Neuron (in vitro differentiated cells): ENCODE results near the gene LMOD3.

Source experiments
- H2AFZ ChIP-seq: one replicate; pipeline ENCODE4 v1.6.1; 2013; ENCODE audit warnings: low read depth, mild to moderate bottlenecking, inconsistent platforms, low read length, moderate library complexity
- H3K27me3 ChIP-seq: one replicate; pipeline ENCODE4 v1.6.1; 2013; ENCODE audit warnings: low read length; ENCODE audit not compliant: insufficient read depth
- H3K36me3 ChIP-seq: one replicate; pipeline ENCODE4 v1.6.1; 2013; ENCODE audit warnings: low read length; ENCODE audit not compliant: insufficient read depth
- H3K4me1 ChIP-seq: one replicate; pipeline ENCODE4 v1.6.1; 2013; ENCODE audit warnings: low read length; ENCODE audit not compliant: insufficient read depth
- H3K4me3 ChIP-seq: 2 replicates; pipeline ENCODE4 v1.5.1; 2013; ENCODE audit warnings: mild to moderate bottlenecking, low read length, moderate library complexity
- H3K9me3 ChIP-seq: one replicate; pipeline ENCODE4 v1.6.1; 2013; ENCODE audit warnings: low read length

LMOD3 gene

DNA sequence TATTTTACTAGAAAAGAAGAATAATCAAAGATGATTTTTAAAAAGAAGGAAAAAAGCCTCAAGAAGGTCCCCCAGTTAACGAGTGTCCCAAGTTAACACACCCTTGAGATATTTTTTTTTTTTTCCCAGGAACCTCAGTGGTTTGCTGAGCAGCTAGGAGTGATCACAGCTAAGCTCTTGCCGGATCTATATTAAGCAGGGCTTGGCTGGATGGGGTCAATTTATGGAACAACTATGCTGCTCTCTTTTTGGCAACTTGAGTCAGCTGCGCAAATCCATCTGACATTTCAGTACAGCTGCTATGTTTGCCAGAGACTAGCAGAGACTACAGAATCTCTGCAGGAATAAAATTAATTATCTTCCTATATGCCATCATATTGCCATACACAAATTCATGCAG lies at the start of gene LMOD3:
TSS of gene LMOD3 (minus strand) at position 193 of the 400 bp plus-strand sequence. CDS start 209 bp downstream, outside the sequence.
- Histone ChIP-seq H2AFZ (peak within 1 kb of the TSS; percentile 18), H3K4me3 (no peak within 1 kb of the TSS), H3K27me3 (no peaks in the 10 kb centered on the region), H3K4me1 (peaks cover 6% of the 10 kb centered on the region), H3K36me3 (no peaks in the 10 kb centered on the region), H3K9me3 (no peaks in the 10 kb centered on the region)

DNA sequence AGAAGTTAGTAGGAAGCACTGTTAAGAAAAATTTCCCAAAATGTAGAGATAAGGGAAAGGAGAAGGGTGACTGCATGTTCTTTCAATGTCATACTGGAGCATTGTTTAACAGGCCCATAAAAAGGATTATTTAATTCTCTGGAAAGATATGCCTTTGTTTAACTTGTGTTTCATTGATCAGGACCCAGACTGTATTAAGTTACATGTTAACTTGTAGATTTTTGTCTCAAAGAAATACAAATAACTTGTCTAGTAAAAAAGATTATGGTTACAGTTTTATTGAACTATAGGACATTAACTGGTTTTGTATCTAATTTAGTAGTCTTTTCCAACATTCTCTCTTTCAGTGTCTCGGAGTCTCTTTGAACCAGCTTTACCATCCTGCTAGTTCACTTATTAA lies 49.7 kb upstream of the LMOD3 start:
- peaks cover 24% of the 10 kb centered on the region for H3K36me3 ChIP-seq
- H2AFZ ChIP-seq: no peak overlapping the region
- no peaks in the 10 kb centered on the region for H3K9me3 ChIP-seq
- no peaks in the 10 kb centered on the region for H3K4me1 ChIP-seq
- no peak overlapping the region for H3K4me3 ChIP-seq
- H3K27me3 ChIP-seq: no peaks in the 10 kb centered on the region

DNA sequence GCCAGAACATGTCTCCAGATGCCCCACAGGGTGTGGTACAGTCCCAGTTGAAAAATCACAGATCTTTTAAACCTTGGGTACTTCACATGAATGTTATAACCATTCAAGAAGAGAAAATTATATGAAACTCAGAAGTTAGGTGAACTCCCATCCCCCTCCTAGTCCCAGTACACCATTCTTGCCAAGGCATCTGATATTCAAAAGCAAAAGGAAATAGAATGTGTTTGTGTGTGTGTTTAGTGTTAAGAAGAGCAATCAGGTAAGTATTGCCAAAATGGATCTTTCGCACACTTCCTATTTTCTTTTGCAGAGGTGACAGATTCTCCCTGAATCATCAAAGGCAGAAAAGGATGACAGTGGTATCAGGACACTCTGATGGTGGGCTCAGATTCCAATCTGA lies 44.1 kb upstream of the LMOD3 start:
- Histone ChIP-seq H3K27me3 (no peaks in the 10 kb centered on the region), H2AFZ (no peak overlapping the region), H3K9me3 (no peaks in the 10 kb centered on the region), H3K4me3 (no peak overlapping the region), H3K36me3 (peaks cover 10% of the 10 kb centered on the region), H3K4me1 (no peaks in the 10 kb centered on the region)

DNA sequence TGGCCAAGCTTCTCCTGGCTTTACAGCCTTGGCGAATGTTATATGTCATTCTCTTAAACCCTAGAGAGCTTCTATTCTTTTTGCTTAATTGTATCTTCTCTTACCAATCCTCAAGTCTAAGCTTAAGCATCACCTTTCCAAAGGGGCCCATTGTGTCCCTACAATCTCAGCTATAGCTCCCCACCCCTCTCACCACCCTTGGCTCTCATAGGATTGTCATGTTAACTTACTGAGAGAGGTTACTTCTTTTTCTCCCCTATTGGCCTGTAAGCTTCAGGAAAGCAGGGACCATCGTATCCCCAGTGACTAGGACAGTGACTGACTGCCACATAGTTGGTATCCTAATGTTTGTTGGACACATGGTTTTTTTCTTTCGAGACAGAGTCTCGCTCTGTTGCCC lies 43.3 kb upstream of the LMOD3 start:
- no peaks in the 10 kb centered on the region for H3K27me3 ChIP-seq
- no peak overlapping the region for H3K4me3 ChIP-seq
- no peaks in the 10 kb centered on the region for H3K4me1 ChIP-seq
- peaks cover 6% of the 10 kb centered on the region for H3K36me3 ChIP-seq
- H3K9me3 ChIP-seq: no peaks in the 10 kb centered on the region
- no peak overlapping the region for H2AFZ ChIP-seq

DNA sequence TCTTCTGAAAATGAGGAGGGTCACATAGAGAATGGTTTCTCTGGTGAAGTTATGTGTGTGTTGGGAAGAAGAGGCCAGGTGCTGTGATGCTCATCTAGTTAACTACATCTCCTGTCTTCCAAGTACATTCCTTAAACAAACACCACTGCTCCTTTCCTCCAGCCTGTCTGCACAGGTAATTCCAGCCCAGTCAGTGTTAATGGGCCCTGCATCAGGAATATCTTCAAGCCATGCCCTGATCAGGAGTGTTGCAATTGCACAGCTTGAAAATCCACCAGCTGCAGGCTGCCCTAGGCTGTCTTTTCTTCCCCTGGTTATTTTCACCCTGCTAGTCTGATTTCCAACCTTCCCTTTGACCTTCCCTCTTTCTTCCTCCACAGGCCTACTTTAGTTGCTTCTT lies 41.9 kb upstream of the LMOD3 start:
- H3K4me3 ChIP-seq: no peak overlapping the region
- H3K27me3 ChIP-seq: no peaks in the 10 kb centered on the region
- no peak overlapping the region for H2AFZ ChIP-seq
- H3K9me3 ChIP-seq: no peaks in the 10 kb centered on the region
- H3K36me3 ChIP-seq: no peaks in the 10 kb centered on the region
- no peaks in the 10 kb centered on the region for H3K4me1 ChIP-seq

DNA sequence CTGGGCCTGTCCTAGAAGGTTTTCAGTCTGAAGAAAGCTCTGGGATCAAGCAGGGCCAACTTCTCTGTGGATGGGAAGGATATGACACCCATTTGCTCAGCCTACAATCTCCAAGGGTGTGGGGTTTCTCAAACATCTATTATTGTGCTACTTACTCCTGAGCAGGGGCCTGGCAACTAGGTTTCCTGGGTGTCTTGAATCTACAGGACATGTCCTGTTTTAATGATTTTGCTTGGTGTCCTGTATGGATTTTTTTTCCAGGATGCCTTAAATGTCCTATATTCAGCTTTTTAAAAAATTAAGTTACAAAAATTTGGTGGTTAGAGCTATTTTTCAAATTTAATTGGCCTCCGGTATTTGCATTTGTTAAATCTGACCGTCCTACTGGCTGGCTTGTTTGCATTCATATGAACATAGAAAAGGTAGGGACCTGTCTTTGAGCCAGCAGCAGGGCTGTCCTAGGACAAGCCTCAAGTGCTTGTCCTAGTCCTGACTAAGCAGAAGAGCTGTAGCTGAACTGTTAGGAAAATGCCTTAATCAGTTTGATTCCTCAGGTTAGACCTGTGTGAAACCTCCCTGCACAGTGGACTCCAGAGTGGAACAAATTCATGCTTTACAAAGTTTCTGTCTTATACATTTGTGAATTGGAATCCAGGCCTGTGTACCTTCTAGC lies 40.0 kb upstream of the LMOD3 start:
- H3K27me3 ChIP-seq: no peaks in the 10 kb centered on the region
- no peaks in the 10 kb centered on the region for H3K4me1 ChIP-seq
- no peaks in the 10 kb centered on the region for H3K36me3 ChIP-seq
- H2AFZ ChIP-seq: peak overlapping the region; percentile 15
- no peak overlapping the region for H3K4me3 ChIP-seq
- no peaks in the 10 kb centered on the region for H3K9me3 ChIP-seq

DNA sequence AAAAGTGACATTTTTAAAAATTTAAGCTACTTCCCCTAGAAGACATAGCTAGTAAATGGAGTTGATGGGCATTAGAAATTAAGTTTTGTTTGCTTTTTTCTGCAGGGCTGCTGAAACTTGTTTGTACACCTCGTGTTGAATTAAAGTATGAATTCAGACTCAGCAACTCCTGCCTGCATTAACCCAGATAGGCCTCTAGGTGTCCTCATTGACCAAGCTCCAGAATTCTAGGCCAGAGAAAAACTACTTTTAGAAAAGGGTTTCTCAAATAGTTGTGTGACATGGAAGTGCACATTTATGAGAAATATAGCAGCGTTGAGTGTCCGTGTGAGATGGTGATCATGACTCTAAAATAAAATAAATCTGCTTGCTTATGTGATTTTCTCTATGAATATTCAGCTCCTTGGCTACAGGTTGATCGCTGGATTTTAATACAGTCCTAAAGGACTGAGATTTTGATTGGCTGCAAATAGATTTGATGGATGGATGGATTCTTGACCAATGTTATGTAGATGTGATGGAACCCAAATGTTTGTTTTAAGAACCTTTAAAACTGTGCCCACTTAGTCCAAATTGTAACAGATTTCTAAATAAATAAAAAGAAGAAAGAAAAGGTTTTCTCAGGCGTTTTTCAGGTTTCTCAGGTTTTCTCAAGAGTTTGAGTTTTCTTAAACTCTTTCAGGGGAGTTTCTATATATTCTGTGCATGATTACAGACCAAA lies 39.4 kb upstream of the LMOD3 start:
- Histone ChIP-seq H3K36me3 (no peaks in the 10 kb centered on the region), H3K4me3 (no peak overlapping the region), H3K9me3 (no peaks in the 10 kb centered on the region), H2AFZ (peak overlapping the region; percentile 15), H3K4me1 (no peaks in the 10 kb centered on the region), H3K27me3 (no peaks in the 10 kb centered on the region)

DNA sequence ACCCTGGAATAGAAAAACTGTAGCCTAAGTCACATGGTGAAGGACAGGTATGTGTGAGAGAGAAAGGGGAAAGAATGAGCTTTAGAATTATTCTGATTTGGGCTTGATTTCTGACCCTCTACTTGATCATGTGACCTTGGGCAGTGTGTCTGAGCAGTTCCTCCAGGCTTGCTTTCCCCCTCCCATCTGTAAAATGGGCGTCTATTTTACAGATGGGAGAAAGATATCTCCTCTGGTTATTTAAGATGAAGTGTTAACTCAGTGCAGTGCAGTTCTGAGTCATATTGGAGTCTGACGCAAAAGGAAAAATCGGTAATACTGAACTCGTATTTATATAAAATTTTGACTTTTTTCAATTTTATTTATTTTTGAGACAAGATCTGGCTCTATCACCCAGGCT lies 38.1 kb upstream of the LMOD3 start:
- Histone ChIP-seq H2AFZ (no peak overlapping the region), H3K36me3 (no peaks in the 10 kb centered on the region), H3K9me3 (no peaks in the 10 kb centered on the region), H3K27me3 (no peaks in the 10 kb centered on the region), H3K4me3 (no peak overlapping the region), H3K4me1 (no peaks in the 10 kb centered on the region)

DNA sequence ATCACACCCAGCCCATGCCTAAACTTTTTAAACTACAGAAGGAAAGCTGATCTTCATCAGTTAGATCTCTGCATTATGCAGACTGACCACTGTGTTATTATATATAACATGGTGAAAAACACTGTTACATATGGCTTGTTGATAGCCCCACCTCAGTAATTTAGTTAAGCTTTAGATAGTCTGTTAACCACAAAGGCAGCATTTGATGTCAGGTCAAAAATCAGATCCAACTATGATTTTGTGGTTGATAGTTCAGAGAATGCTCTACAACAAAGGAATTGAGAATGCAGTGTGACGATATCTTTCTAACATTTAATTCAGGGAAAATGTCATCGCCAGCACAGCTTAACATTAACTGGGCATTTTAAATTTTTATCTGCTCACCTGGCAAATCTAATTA lies 37.7 kb upstream of the LMOD3 start:
- Histone ChIP-seq H3K27me3 (no peaks in the 10 kb centered on the region), H3K4me3 (no peak overlapping the region), H2AFZ (no peak overlapping the region), H3K4me1 (no peaks in the 10 kb centered on the region), H3K9me3 (no peaks in the 10 kb centered on the region), H3K36me3 (no peaks in the 10 kb centered on the region)

DNA sequence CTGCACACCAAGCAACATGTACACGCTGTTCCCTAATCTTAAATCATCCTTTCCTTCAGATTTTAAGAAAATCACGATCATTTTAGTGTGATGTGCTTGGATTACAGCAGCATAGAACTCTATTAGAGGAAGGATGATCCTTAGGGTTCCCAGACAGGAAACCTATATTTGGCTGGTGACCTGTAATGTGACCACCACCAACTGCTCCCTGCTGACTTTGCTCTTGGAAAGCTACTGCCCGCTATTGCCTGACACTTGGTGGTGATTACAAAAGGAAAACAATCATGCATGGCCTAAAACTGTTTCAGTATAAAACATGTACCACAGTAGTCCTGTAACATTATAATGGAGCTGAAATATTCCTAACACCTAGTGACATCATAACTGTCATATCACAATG lies 27.2 kb upstream of the LMOD3 start:
- Histone ChIP-seq H2AFZ (no peak overlapping the region), H3K4me3 (no peak overlapping the region), H3K9me3 (no peaks in the 10 kb centered on the region), H3K27me3 (no peaks in the 10 kb centered on the region), H3K36me3 (no peaks in the 10 kb centered on the region), H3K4me1 (peaks cover 6% of the 10 kb centered on the region)

DNA sequence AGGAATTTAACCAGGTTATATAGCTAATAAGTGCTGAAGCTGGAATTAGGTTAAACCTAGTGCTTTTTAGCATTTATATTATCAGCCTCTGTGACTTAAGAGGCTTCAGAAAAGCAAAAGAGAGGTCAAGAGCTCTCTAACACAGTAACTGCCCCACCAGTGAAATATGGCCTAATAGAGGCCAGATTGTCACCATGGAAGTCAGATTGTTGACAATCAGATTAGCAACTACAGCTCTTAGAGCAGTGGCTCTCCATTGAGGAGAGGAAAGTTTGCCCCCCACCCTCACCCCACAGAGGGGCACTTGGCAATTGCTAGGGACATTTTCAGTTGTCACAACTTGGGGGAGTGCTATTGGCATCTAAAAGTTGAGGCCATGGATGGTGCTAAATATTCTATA lies 23.3 kb upstream of the LMOD3 start:
- Histone ChIP-seq H3K36me3 (no peaks in the 10 kb centered on the region), H2AFZ (no peak overlapping the region), H3K9me3 (no peaks in the 10 kb centered on the region), H3K4me3 (no peak overlapping the region), H3K27me3 (no peaks in the 10 kb centered on the region), H3K4me1 (peaks cover 7% of the 10 kb centered on the region)

DNA sequence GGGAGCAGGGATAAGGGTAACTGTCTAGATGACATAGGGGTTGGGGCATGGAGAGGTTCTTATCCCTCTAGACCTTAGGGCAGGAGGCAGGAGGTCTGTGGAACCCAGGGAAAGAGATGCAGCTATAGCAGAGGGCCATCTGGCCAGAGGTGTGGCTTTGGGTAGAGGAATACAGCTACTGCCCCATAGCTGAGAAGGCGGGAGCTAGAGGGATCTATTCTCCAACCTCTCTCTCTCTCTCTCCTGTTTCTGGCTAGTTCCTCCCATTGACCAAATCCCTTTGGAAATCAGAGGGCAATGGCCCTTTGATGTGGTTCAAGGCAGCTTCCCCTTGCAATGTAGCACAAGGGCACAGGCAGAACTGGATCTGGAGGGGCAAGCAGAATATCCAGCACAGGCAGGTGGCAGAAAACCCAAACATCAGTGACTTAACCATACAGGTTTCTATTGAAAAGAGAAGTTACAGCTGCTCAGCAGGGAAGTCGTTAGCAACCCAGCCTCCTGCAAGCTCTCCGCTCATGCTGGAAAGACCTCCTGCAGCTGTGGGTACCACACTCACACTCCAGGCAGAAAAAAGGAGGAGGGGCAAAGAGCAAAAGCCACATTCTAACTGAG lies 22.3 kb upstream of the LMOD3 start:
- Histone ChIP-seq H2AFZ (no peak overlapping the region), H3K27me3 (no peaks in the 10 kb centered on the region), H3K9me3 (no peaks in the 10 kb centered on the region), H3K36me3 (no peaks in the 10 kb centered on the region), H3K4me3 (no peak overlapping the region), H3K4me1 (peaks cover 7% of the 10 kb centered on the region)

DNA sequence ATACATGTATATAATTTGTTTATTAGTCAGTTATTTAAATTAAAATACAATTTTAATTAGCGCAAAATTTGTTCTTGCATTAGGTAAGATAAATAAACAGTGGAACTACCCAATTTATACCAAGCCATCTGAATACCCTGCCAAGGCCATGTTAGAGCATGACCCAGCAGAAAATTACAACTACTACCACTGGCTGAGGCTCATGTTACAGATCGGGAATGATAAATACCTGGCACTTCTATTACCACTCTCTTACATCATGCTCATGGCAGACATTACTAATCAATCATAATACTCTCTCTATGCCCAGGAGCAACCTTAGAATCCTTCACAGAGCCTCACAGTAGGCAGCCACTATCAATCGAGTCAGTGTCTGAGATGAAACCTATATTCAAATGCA lies 21.2 kb upstream of the LMOD3 start:
- Histone ChIP-seq H3K9me3 (no peaks in the 10 kb centered on the region), H3K27me3 (no peaks in the 10 kb centered on the region), H3K36me3 (no peaks in the 10 kb centered on the region), H3K4me3 (no peak overlapping the region), H2AFZ (no peak overlapping the region), H3K4me1 (peaks cover 7% of the 10 kb centered on the region)
